Measurements from ENCODE around the gene PDGFA.

DNA sequence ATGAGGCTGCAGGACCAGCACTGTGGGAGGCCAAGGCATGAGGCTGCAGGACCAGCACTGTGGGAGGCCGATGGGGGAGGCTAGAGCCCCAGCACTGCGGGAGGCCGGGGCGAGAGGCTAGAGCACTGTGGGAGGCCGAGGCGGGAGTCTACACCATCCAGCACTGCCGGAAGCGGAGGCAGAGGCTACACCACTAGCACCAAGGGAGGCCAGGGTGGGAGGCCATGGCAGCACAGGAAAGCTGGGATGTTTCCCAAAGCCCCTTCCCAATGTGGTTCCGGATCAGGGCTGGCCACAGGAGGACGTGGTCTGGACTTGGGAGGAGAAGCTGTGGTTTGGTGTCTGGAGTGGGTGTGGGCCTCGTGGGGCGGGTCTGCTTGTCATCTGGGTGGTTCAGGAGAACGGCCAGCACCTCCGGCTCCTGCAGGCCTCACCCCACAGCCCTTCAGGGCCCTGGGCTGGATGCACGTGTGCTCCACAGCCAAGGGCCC is 43.6 kb downstream of the PDGFA start:
- TF ChIP-seq SUZ12 (IDR thresholded peaks at IDR 0.05; ENCODE audit: extremely low read depth, insufficient read depth, insufficient read length) = no peak
- no peak for TF ChIP-seq ZNF274 (IDR thresholded peaks at IDR 0.05; ENCODE audit: low read depth, low read length)
- no peak for TF ChIP-seq YY1 (IDR thresholded peaks at IDR 0.05; ENCODE audit: insufficient read depth, insufficient read length)

All from NT2/D1 (cell line).